Liver (tissue), 3 donors: ENCODE results near the gene CPNE1.

Experiments
- CTCF ChIP-seq: fragments of 150-350 bp; IDR thresholded peaks from 2 replicates; pipeline ENCODE4 v1.5.1; 2017; ENCODE audit warnings: improper control_type of control experiment, low read depth, low read length; ENCODE audit not compliant: missing input control
- RAD21 ChIP-seq, 2 donors: IDR thresholded peaks; 2 replicates each; pipeline ENCODE4 v1.6.1; 2016; ENCODE audit warnings: antibody characterized with exemption in 2 of 2, mild to moderate bottlenecking in 2 of 2
- donor health status: healthy.
- donor health status: healthy.

GRCh38 chr20:35669681-35670080 is 5.0 kb upstream of the CPNE1 start:
- TF ChIP-seq CTCF (no peak), RAD21 (IDR thresholded peaks at IDR 0.05) (no peak)
